ENCODE measurements around the gene CADM1. TPM values are rescaled to one million over a fixed set of nuclear protein-coding genes. Genes with fewer than 3 reads are reported as not detected.

CADM1 gene
- total RNA-seq, 4 donors from 2014 or later: 17.1 to 49.8 (median 30.7) TPM

DNA sequence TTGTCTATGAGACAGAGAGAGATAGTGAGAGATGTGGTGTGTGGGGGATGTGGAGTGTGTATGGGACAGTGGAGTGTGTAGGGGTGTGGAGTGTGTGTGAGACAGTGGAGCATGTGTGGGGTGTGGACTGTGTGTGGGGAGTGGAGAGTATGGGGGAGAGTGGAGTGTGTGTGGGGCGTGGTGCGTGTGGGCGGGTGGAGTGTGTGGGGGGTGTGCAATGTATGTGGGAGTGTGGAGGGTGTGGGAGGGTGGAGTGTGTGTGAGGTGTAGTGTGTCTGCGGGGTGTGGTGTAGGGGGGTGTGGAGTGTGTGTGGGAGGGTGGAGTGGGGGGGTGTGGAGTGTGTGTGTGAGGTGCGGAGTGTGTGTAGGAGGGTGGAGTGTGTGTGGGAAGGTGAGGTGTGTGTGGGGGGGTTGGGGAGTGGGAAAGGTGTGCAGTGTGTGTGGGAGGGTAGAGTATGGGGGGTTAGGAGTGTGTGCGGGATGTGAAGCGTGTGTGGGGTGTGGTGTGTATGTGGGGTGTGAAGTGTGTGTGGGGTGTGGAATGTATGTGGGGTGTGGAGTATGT is 356.9 kb downstream of the CADM1 start:
- Histone ChIP-seq H3K4me3 (no peak overlapping the region), H3K27ac (no peak overlapping the region), H3K36me3 (no peaks in the 10 kb centered on the region), H3K4me1 (no peaks in the 10 kb centered on the region), H3K9me3 (no peaks in the 10 kb centered on the region), H3K27me3 (no peaks in the 10 kb centered on the region)
- no peak for DNase-seq (ENCODE audit: low spot score in 2 of 2)
- TF ChIP-seq EP300 (IDR thresholded peaks at IDR 0.05) (no peak), POLR2A (IDR thresholded peaks at IDR 0.05) (no peak)
- TF ChIP-seq, protein P1, sequence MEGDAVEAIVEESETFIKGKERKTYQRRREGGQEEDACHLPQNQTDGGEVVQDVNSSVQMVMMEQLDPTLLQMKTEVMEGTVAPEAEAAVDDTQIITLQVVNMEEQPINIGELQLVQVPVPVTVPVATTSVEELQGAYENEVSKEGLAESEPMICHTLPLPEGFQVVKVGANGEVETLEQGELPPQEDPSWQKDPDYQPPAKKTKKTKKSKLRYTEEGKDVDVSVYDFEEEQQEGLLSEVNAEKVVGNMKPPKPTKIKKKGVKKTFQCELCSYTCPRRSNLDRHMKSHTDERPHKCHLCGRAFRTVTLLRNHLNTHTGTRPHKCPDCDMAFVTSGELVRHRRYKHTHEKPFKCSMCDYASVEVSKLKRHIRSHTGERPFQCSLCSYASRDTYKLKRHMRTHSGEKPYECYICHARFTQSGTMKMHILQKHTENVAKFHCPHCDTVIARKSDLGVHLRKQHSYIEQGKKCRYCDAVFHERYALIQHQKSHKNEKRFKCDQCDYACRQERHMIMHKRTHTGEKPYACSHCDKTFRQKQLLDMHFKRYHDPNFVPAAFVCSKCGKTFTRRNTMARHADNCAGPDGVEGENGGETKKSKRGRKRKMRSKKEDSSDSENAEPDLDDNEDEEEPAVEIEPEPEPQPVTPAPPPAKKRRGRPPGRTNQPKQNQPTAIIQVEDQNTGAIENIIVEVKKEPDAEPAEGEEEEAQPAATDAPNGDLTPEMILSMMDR (IDR thresholded peaks at IDR 0.05): no peak
- 91 to 97% methylated on average over 7 of the region's 7 CpGs for WGBS, 2 donors

DNA sequence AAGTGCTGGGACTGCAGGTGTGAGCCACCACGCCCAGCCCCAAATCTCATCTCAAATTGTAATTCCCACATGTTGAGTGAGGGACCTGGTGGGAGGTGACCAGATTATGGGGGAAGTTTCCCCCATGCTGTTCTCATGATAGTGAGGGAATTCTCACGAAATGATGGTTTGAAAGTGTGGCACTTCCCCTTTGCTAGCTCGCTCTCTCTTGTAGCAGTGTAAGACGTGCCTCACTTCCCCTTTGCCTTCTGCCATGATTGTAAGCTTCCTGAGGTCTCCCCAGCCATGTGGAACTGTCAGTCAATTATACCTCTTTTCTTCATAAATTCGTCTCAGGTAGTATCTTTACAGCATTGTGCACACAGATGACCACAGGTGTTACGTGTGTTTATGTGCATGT is 357.8 kb downstream of the CADM1 start:
- DNase-seq (ENCODE audit: low spot score in 2 of 2): no peak
- 83 to 86% methylated on average over 6 of the region's 6 CpGs for WGBS, 2 donors
- Histone ChIP-seq H3K4me1 (no peaks in the 10 kb centered on the region), H3K27ac (no peak overlapping the region), H3K9me3 (no peaks in the 10 kb centered on the region), H3K27me3 (no peaks in the 10 kb centered on the region), H3K4me3 (no peak overlapping the region), H3K36me3 (no peaks in the 10 kb centered on the region)
- TF ChIP-seq EP300 (IDR thresholded peaks at IDR 0.05) (no peak), POLR2A (IDR thresholded peaks at IDR 0.05) (no peak)
- TF ChIP-seq, protein P1 (IDR thresholded peaks at IDR 0.05): no peak

DNA sequence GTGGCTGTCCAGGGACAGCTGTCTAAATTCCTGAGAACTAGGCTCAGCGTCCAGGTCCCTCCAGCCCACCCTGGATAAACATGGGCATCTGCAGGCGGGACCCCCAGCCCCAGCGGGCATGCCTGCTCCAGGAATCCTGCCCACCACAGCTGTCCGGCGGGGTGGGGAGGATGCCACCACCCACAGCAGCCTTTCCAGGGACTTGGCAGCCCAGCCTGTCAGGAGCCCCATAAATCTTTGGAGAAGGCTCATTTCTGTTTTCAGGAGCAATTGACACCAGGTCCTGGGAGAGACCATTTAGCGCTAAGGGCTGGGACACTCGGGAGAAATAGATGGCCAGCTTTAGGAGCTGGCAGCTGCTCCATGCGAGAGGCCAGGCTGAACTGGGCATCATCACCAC is 358.9 kb downstream of the CADM1 start:
- DNase-seq (ENCODE audit: low spot score in 2 of 2): no peak
- Histone ChIP-seq H3K36me3 (no peaks in the 10 kb centered on the region), H3K27ac (no peak overlapping the region), H3K27me3 (no peaks in the 10 kb centered on the region), H3K4me3 (no peak overlapping the region), H3K9me3 (no peaks in the 10 kb centered on the region), H3K4me1 (no peaks in the 10 kb centered on the region)
- no peak for TF ChIP-seq POLR2A (IDR thresholded peaks at IDR 0.05)
- TF ChIP-seq, protein P1 (IDR thresholded peaks at IDR 0.05): no peak
- TF ChIP-seq EP300 (IDR thresholded peaks at IDR 0.05): no peak
- WGBS, 2 donors: 75 to 78% methylated on average over 5 to 8 of the region's 8 CpGs

DNA sequence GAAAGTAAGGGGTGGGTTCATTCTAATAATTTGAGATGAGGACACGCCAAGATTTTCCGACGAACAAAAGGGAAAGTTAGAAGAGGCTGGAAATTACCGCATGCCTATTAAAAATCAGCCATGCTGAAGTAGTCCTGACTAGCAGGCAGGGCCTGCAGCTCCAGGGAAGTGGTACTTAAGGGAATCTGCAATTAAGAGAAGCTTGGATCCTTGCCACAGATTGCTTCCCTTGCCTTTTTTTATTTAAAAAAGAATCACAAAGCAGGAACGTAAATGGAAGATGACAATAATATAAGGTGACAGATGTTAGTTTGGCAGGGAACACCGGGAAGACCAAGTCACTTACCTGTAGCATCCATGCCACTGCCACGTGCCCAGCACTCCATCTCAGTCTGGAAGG is 359.3 kb downstream of the CADM1 start:
- TF ChIP-seq, protein P1 (IDR thresholded peaks at IDR 0.05): no peak
- TF ChIP-seq POLR2A (IDR thresholded peaks at IDR 0.05): no peak
- TF ChIP-seq EP300 (IDR thresholded peaks at IDR 0.05): no peak
- 60 to 64% methylated on average over 7 of the region's 7 CpGs for whole genome bisulfite sequencing, 2 donors
- Histone ChIP-seq H3K9me3 (no peaks in the 10 kb centered on the region), H3K4me3 (no peak overlapping the region), H3K27ac (no peak overlapping the region), H3K27me3 (no peaks in the 10 kb centered on the region), H3K4me1 (no peaks in the 10 kb centered on the region), H3K36me3 (no peaks in the 10 kb centered on the region)
- no peak for DNase-seq (ENCODE audit: low spot score in 2 of 2)

DNA sequence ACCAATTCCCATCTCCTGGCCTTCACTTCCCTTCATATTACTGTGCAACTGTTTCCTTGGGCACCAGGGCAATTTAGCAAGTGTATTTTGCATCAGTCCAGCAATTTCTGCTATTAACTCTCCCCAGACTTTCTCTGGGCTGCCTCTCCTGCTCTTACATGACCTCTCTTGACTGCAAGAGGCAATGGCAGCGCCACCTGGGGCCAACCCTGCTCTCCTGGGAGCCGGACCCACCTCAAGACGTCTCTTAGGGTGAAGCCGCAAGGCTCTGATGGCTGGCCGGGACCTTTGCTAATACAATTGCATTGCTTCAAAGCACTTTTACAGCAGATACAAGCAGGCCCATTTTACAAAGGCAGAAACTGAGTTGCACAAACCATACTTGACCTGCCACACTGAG is 360.2 kb downstream of the CADM1 start:
- Histone ChIP-seq H3K9me3 (no peaks in the 10 kb centered on the region), H3K4me1 (no peaks in the 10 kb centered on the region), H3K27me3 (no peaks in the 10 kb centered on the region), H3K4me3 (no peak overlapping the region), H3K36me3 (no peaks in the 10 kb centered on the region), H3K27ac (no peak overlapping the region)
- DNase-seq (ENCODE audit: low spot score in 2 of 2): no peak
- 82 to 86% methylated on average over 5 of the region's 5 CpGs for WGBS, 2 donors
- TF ChIP-seq, protein P1 (IDR thresholded peaks at IDR 0.05): no peak
- TF ChIP-seq POLR2A (IDR thresholded peaks at IDR 0.05): no peak
- no peak for TF ChIP-seq EP300 (IDR thresholded peaks at IDR 0.05)
